CD14-positive monocyte (primary cell): ENCODE results near the gene PSMD3. TPM values are rescaled to one million over a fixed set of nuclear protein-coding genes. Genes with fewer than 3 reads are reported as not detected.
A peak's percentile ranks its signal among the peaks of the same experiment; 100 is the strongest.
"Not testable (repeated sequence)": the region's sequence is repeated elsewhere in the genome, so short reads cannot be mapped to it uniquely, and the experiment has no call there.

Experiments
- DNase-seq, 3 donors: peaks; one replicate each; pipeline ENCODE4 v3.0.0-alpha.2; 2011 to 2022
- H2AFZ ChIP-seq: 2 replicates; pipeline ENCODE4 v1.6.0; 2012; ENCODE audit warnings: mild to moderate bottlenecking, low read depth, low read length, inconsistent platforms; ENCODE audit not compliant: insufficient read depth, poor library complexity, severe bottlenecking
- H3K27ac ChIP-seq, 2 donors: 1 replicate in 1 of 2; 2 replicates in 1 of 2; pipeline ENCODE4 v1.5.1; 2012 to 2013; ENCODE audit warnings: low read length in 2 of 2, control low read depth in 1 of 2, inconsistent platforms in 1 of 2, low read depth in 1 of 2, mild to moderate bottlenecking in 1 of 2
- H3K27me3 ChIP-seq, 2 donors: one replicate each; pipeline versions ENCODE4 v1.6.0 to v1.6.1; 2011 to 2013; ENCODE audit warnings: low read length in 2 of 2; ENCODE audit not compliant: control insufficient read depth in 2 of 2, insufficient read depth in 2 of 2
- H3K36me3 ChIP-seq, 2 donors: replicated peaks in 1 of 2; 1 replicate in 1 of 2; 2 replicates in 1 of 2; pipeline versions ENCODE4 v1.5.1 to v1.6.1; 2012 to 2013; ENCODE audit warnings: low read length in 2 of 2, control low read depth in 1 of 2, inconsistent platforms in 1 of 2, mild to moderate bottlenecking in 1 of 2; ENCODE audit not compliant: insufficient read depth in 2 of 2, control insufficient read depth in 1 of 2
- H3K4me1 ChIP-seq, 2 donors: 1 replicate in 1 of 2; 2 replicates in 1 of 2; pipeline versions ENCODE4 v1.5.1 to v1.6.1; 2012 to 2013; ENCODE audit warnings: low read length in 2 of 2, control low read depth in 1 of 2, inconsistent platforms in 1 of 2, mild to moderate bottlenecking in 1 of 2, moderate library complexity in 1 of 2; ENCODE audit not compliant: insufficient read depth in 2 of 2, control insufficient read depth in 1 of 2
- H3K4me2 ChIP-seq: replicated peaks from 2 replicates; pipeline ENCODE3; 2012; ENCODE audit warnings: low read length, moderate library complexity, mild to moderate bottlenecking; ENCODE audit not compliant: poor library complexity, severe bottlenecking; ENCODE audit errors: extremely low read depth
- H3K4me3 ChIP-seq, 3 experiments: fragments of 200-600 bp in 1 of 3; sonication (generic) in 1 of 3; replicated peaks in 1 of 3; 1 replicate in 2 of 3; 2 replicates in 1 of 3; pipeline ENCODE4 v1.5.1; 2011 to 2013; ENCODE audit warnings: low read length in 3 of 3, mild to moderate bottlenecking in 3 of 3, control low read depth in 2 of 3, low read depth in 2 of 3, inconsistent platforms in 1 of 3, moderate library complexity in 1 of 3
- H3K79me2 ChIP-seq: 2 replicates; pipeline ENCODE4 v1.6.0; 2012; ENCODE audit warnings: mild to moderate bottlenecking, control low read depth, inconsistent platforms, low read length, moderate library complexity; ENCODE audit not compliant: insufficient read depth
- H3K9ac ChIP-seq: 2 replicates; pipeline ENCODE4 v1.6.0; 2017; ENCODE audit warnings: low read length, mild to moderate bottlenecking; ENCODE audit not compliant: insufficient read depth, poor library complexity, severe bottlenecking
- H3K9me3 ChIP-seq, 2 donors: replicated peaks in 1 of 2; 1 replicate in 1 of 2; 2 replicates in 1 of 2; pipeline versions ENCODE4 v1.5.1 to v1.6.1; 2012 to 2013; ENCODE audit warnings: low read length in 2 of 2, control low read depth in 1 of 2; ENCODE audit not compliant: control insufficient read depth in 1 of 2, insufficient read depth in 1 of 2
- H4K20me1 ChIP-seq: 2 replicates; pipeline ENCODE4 v1.6.0; 2012; ENCODE audit warnings: mild to moderate bottlenecking, low read length, control low read depth, moderate library complexity; ENCODE audit not compliant: insufficient read depth
- H3K27ac Mint-ChIP-seq, 7 donors: one replicate each; pipeline ENCODE4 v1.8.0; 2020; ENCODE audit warnings: mild to moderate bottlenecking in 7 of 7, mixed read lengths in 7 of 7, moderate library complexity in 6 of 7, inconsistent platforms in 2 of 7
- H3K27me3 Mint-ChIP-seq, 3 donors: one replicate each; pipeline ENCODE4 v1.8.0; 2021 to 2022; ENCODE audit warnings: low read depth in 3 of 3, mild to moderate bottlenecking in 3 of 3, mixed read lengths in 3 of 3, moderate library complexity in 3 of 3, inconsistent platforms in 1 of 3
- H3K36me3 Mint-ChIP-seq, 2 donors: one replicate each; pipeline ENCODE4 v1.8.0; 2020; ENCODE audit warnings: mixed read lengths in 2 of 2, inconsistent platforms in 1 of 2, mild to moderate bottlenecking in 1 of 2
- H3K4me1 Mint-ChIP-seq: one replicate; pipeline ENCODE4 v1.8.0; 2020; ENCODE audit warnings: mild to moderate bottlenecking, mixed read lengths
- H3K4me3 Mint-ChIP-seq, 2 donors: one replicate each; pipeline ENCODE4 v1.8.0; 2020; ENCODE audit warnings: mild to moderate bottlenecking in 2 of 2, mixed read lengths in 2 of 2, moderate library complexity in 1 of 2
- H3K9me3 Mint-ChIP-seq, 7 donors: one replicate each; pipeline ENCODE4 v1.8.0; 2020 to 2022; ENCODE audit warnings: mixed read lengths in 7 of 7, mild to moderate bottlenecking in 6 of 7, moderate library complexity in 6 of 7, inconsistent platforms in 2 of 7
- CTCF ChIP-seq: fragments of 200-600 bp; IDR thresholded peaks from one replicate; pipeline ENCODE4 v1.8.0; 2022; ENCODE audit warnings: antibody characterized with exemption, mild to moderate bottlenecking
- WGBS: methylation state at CpG from one replicate; pipeline ENCODE4 v1.1.5; 2013; ENCODE audit warnings: missing lambda C conversion rate; ENCODE audit not compliant: insufficient coverage; 5-methylcytosine and 5-hydroxymethylcytosine counted together
- intact Hi-C, 2 donors: fragments of 100-400 bp; cut with micrococcal nuclease; formaldehyde crosslinking; loops; one replicate each; pipeline versions ENCODE4 v1.15.0 to v1.15.1; 2023
- polyA plus RNA-seq, 3 donors: library from polyadenylated mRNA; depleted of rRNA in 1 of 3; unstranded in 2 of 3; stranded (reverse) in 1 of 3; fragments of 300-500 nt in 2 of 3; fragments of >200 nt in 1 of 3; fragmentation: Illumina TruSeq in 2 of 3; gene quantifications; 1 replicate in 2 of 3; 2 replicates in 1 of 3; pipeline ENCODE4 v1.2.3, GENCODE V29; 2012 to 2021

The PSMD3 gene
- polyA plus RNA-seq, 3 donors: 48.4 to 63.2 (median 48.8) TPM

- no peaks in the 10 kb centered on the region for H3K79me2 ChIP-seq
- H4K20me1 ChIP-seq: peaks cover 4% of the 10 kb centered on the region
- no peaks in the 10 kb centered on the region for H3K4me1 ChIP-seq
- H3K9me3 ChIP-seq: no peaks in the 10 kb centered on the region
- no peak overlapping the region for H2AFZ ChIP-seq
- H3K36me3 Mint-ChIP-seq: peaks cover 43 to 49% of the 10 kb centered on the region in 2 donors
- H3K27me3 ChIP-seq: no peaks in the 10 kb centered on the region
- no peaks in the 10 kb centered on the region for H3K9me3 Mint-ChIP-seq
- TF ChIP-seq CTCF: no peak
- H3K27ac Mint-ChIP-seq: peak overlapping the region in 1 of 7 donors; percentile 42
- no peak overlapping the region for H3K9ac ChIP-seq
- peaks cover 0 to 3% (median 2%) of the 10 kb centered on the region in 3 donors for H3K27me3 Mint-ChIP-seq
- H3K4me2 ChIP-seq: no peak overlapping the region
- H3K4me3 ChIP-seq: no peak overlapping the region
- intact Hi-C loops: no loop called here
- peaks cover 34 to 44% of the 10 kb centered on the region in 2 donors for H3K36me3 ChIP-seq
- no peak overlapping the region for H3K4me3 Mint-ChIP-seq
- WGBS: 100% methylated on average over 1 of the region's 4 CpGs
- DNase-seq: no peak
- peaks cover 3% of the 10 kb centered on the region for H3K4me1 Mint-ChIP-seq
- H3K27ac ChIP-seq: no peak overlapping the region
These were observed 18.5 kb downstream of the PSMD3 start for GRCh38 chr17:39999067-39999466.

GRCh38 chr17:40000161-40000560 lies 19.6 kb downstream of the PSMD3 start:
- Histone ChIP-seq H3K4me3 (no peak overlapping the region), H4K20me1 (no peaks in the 10 kb centered on the region), H2AFZ (no peak overlapping the region), H3K4me1 (no peaks in the 10 kb centered on the region), H3K9me3 (no peaks in the 10 kb centered on the region), H3K27ac (no peak overlapping the region), H3K79me2 (no peaks in the 10 kb centered on the region), H3K4me2 (no peak overlapping the region), H3K9ac (no peak overlapping the region), H3K27me3 (no peaks in the 10 kb centered on the region), H3K36me3 (peaks cover 23 to 34% of the 10 kb centered on the region in 2 donors)
- Mint-ChIP-seq H3K4me1 (peaks cover 3% of the 10 kb centered on the region), H3K27me3 (peaks cover 0 to 3% (median 2%) of the 10 kb centered on the region in 3 donors), H3K27ac (no peak overlapping the region), H3K9me3 (no peaks in the 10 kb centered on the region), H3K36me3 (peaks cover 32 to 38% of the 10 kb centered on the region in 2 donors), H3K4me3 (no peak overlapping the region)
- no peak for DNase-seq
- no CpG with 5 or more reads among the region's 7 CpGs for WGBS
- intact Hi-C loops: no loop called here
- no peak for TF ChIP-seq CTCF

GRCh38 chr17:40001335-40001734 lies 20.7 kb downstream of the PSMD3 start:
- H3K4me3 Mint-ChIP-seq, H3K9me3 Mint-ChIP-seq, H3K4me3 ChIP-seq, H3K27ac ChIP-seq, H3K9me3 ChIP-seq, H3K27me3 ChIP-seq, H3K4me2 ChIP-seq, H3K27ac Mint-ChIP-seq, H3K4me1 ChIP-seq, H3K4me1 Mint-ChIP-seq, H3K9ac ChIP-seq, H4K20me1 ChIP-seq, H3K27me3 Mint-ChIP-seq, DNase-seq, H3K79me2 ChIP-seq, intact Hi-C loops, H2AFZ ChIP-seq: not testable (repeated sequence)
- H3K36me3 ChIP-seq: peaks cover 13 to 22% of the 10 kb centered on the region in 2 donors
- WGBS: 98% methylated on average over 6 of the region's 8 CpGs
- H3K36me3 Mint-ChIP-seq: peaks cover 20 to 26% of the 10 kb centered on the region in 2 donors
